Panc1 (cell line): ENCODE measurements around the gene HOXA2. TPM values are rescaled to one million over a fixed set of nuclear protein-coding genes. Genes with fewer than 3 reads are reported as not detected.
A peak's percentile ranks its signal among the peaks of the same experiment; 100 is the strongest.

Source experiments
- ATAC-seq: fragments of 200-7000 bp; cut with Tn5 transposase; 2 replicates; pipeline ENCODE4 v1.9.1; 2020; ENCODE audit warnings: mild to moderate bottlenecking, moderate library complexity
- BruUV-seq: library from RNA; stranded (reverse); fragments of 400-500 nt; replicated peaks from 2 replicates; lab custom pipeline; 2021; lab: Mats Ljungman, UMichigan
- CTCF ChIA-PET: fragments of 300-600 bp; sonication (Branson Sonifier 250); formaldehyde crosslinking; loops from one replicate; lab custom pipeline; 2022; ENCODE audit warnings: antibody characterized with exemption; lab: Charles Lee
- POLR2A ChIA-PET: fragments of 300-600 bp; sonication (Branson Sonifier 250); formaldehyde crosslinking; loops from one replicate; lab custom pipeline; 2022; ENCODE audit warnings: antibody characterized with exemption; lab: Charles Lee
- DNase-seq: peaks from one replicate; pipeline ENCODE4 v3.0.0-alpha.2; 2010; ENCODE audit warnings: low read depth, low spot score
- H3K27ac ChIP-seq: 2 replicates; pipeline ENCODE4 v1.5.1; 2011; ENCODE audit warnings: mild to moderate bottlenecking, low read length, inconsistent platforms
- H3K27me3 ChIP-seq: fragments of 200-500 bp; sonication (Bioruptor generic); 2 replicates; pipeline ENCODE4 v1.6.0; 2014; ENCODE audit warnings: low read length, inconsistent platforms; ENCODE audit not compliant: control insufficient read depth, insufficient read depth
- H3K36me3 ChIP-seq: fragments of 200-500 bp; sonication (Bioruptor generic); 2 replicates; pipeline ENCODE4 v1.5.1; 2014; ENCODE audit warnings: inconsistent platforms, mild to moderate bottlenecking, low read length, moderate library complexity; ENCODE audit not compliant: control insufficient read depth, insufficient read depth
- H3K4me1 ChIP-seq: 2 replicates; pipeline ENCODE4 v1.5.1; 2011; ENCODE audit warnings: inconsistent platforms, mild to moderate bottlenecking, low read length, moderate library complexity; ENCODE audit not compliant: control insufficient read depth, insufficient read depth
- H3K4me3 ChIP-seq, 2 experiments: 2 replicates each; pipeline ENCODE4 v1.5.1; 2011 to 2012; ENCODE audit warnings: low read depth in 2 of 2, low read length in 2 of 2, mild to moderate bottlenecking in 2 of 2, inconsistent platforms in 1 of 2, moderate library complexity in 1 of 2
- H3K9me3 ChIP-seq: fragments of 200-500 bp; sonication (Bioruptor generic); 2 replicates; pipeline ENCODE4 v1.5.1; 2014; ENCODE audit warnings: low read depth, mild to moderate bottlenecking, inconsistent platforms, low read length, moderate library complexity; ENCODE audit not compliant: control insufficient read depth, insufficient read depth
- POLR2AphosphoS5 ChIP-seq: IDR thresholded peaks from 2 replicates; pipeline ENCODE4 v1.6.1; 2012; ENCODE audit warnings: mild to moderate bottlenecking, low read depth, low read length, moderate library complexity
- SIN3A ChIP-seq: IDR thresholded peaks from 2 replicates; pipeline ENCODE4 v1.6.1; 2012; ENCODE audit warnings: low read depth, mild to moderate bottlenecking, low read length, moderate library complexity, borderline replicate concordance; ENCODE audit not compliant: insufficient read depth
- TCF7L2 ChIP-seq: IDR thresholded peaks from 2 replicates; pipeline ENCODE4 v1.6.1; 2011; ENCODE audit warnings: mild to moderate bottlenecking, low read depth, low read length, inconsistent platforms
- in situ Hi-C: cut with HindIII; loops from 2 replicates; pipeline ENCODE4 v1.10.0; 2016; ENCODE audit warnings: low sequenced_read_pairs, low pct_unique_long_range_greater_than_20kb
- intact Hi-C: fragments of 100-400 bp; cut with micrococcal nuclease; formaldehyde crosslinking; loops from one replicate; pipeline ENCODE4 v1.10.0; 2022; ENCODE audit not compliant: unreplicated experiment
- total RNA-seq: library from RNA; stranded (reverse); gene quantifications from one replicate; pipeline ENCODE4 v1.2.1, GENCODE V29; 2021; ENCODE audit not compliant: unreplicated experiment
- TF ChIP-seq, protein P1 (sequence below), 2 experiments: IDR thresholded peaks; 2 replicates each; pipeline ENCODE4 v1.6.1; 2011 to 2012; ENCODE audit warnings: low read depth in 2 of 2, control low read depth in 1 of 2, low read length in 1 of 2, mild to moderate bottlenecking in 1 of 2, moderate library complexity in 1 of 2; ENCODE audit not compliant: insufficient read depth in 1 of 2
- TF ChIP-seq, protein P2 (sequence below): fragments of 450-650 bp; IDR thresholded peaks from 2 replicates; pipeline ENCODE4 v1.5.1; 2017; ENCODE audit warnings: mild to moderate bottlenecking

Gene HOXA2
- total RNA-seq, 1 experiment from 2014 or later: 2.9 TPM

GRCh38 chr7:27093184-27093895, 9.1 kb downstream of the HOXA2 start:
- CTCF ChIA-PET: interaction anchor here (1.5 kb wide), 1 partner anchor 17 kb away, joined by 3 read pairs; no protein-coding TSS in a partner anchor

DNA sequence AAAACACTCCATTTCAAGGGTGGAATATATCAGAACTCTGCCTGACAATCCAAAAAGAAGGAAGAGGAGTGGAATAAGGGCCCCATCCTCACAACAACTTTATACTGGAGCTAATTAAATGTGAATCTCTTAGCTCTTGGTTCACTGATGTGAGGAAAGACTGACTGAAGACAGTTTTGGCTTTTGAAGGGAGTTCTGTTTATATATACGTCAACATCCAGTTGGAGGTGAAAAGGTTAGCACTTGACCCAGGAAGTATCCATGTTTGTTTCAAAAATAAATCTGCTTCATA, 9.7 kb downstream of the HOXA2 start:
- POLR2A ChIA-PET: interaction anchor here (0.6 to 1.0 kb wide), 2 partner anchors 17 to 21 kb away, joined by 3 read pairs; no protein-coding TSS in a partner anchor
- no peaks in the 10 kb centered on the region for H3K36me3 ChIP-seq
- no peaks in the 10 kb centered on the region for H3K27me3 ChIP-seq
- no peak overlapping the region for H3K4me3 ChIP-seq
- ATAC-seq: no peak
- H3K4me1 ChIP-seq: peaks cover 51% of the 10 kb centered on the region
- no peaks in the 10 kb centered on the region for H3K9me3 ChIP-seq
- no TSS peak for BruUV-seq
- in situ Hi-C loops: no loop called here
- intact Hi-C loops: loop anchor here (10.0 kb wide), 1 partner anchor 58 kb away; no protein-coding TSS in a partner anchor
- CTCF ChIA-PET: interaction anchor here (1.5 kb wide), 1 partner anchor 16 kb away, joined by 3 read pairs; no protein-coding TSS in a partner anchor
- no peak for DNase-seq
- TF ChIP-seq, protein P1, sequence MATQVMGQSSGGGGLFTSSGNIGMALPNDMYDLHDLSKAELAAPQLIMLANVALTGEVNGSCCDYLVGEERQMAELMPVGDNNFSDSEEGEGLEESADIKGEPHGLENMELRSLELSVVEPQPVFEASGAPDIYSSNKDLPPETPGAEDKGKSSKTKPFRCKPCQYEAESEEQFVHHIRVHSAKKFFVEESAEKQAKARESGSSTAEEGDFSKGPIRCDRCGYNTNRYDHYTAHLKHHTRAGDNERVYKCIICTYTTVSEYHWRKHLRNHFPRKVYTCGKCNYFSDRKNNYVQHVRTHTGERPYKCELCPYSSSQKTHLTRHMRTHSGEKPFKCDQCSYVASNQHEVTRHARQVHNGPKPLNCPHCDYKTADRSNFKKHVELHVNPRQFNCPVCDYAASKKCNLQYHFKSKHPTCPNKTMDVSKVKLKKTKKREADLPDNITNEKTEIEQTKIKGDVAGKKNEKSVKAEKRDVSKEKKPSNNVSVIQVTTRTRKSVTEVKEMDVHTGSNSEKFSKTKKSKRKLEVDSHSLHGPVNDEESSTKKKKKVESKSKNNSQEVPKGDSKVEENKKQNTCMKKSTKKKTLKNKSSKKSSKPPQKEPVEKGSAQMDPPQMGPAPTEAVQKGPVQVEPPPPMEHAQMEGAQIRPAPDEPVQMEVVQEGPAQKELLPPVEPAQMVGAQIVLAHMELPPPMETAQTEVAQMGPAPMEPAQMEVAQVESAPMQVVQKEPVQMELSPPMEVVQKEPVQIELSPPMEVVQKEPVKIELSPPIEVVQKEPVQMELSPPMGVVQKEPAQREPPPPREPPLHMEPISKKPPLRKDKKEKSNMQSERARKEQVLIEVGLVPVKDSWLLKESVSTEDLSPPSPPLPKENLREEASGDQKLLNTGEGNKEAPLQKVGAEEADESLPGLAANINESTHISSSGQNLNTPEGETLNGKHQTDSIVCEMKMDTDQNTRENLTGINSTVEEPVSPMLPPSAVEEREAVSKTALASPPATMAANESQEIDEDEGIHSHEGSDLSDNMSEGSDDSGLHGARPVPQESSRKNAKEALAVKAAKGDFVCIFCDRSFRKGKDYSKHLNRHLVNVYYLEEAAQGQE (IDR thresholded peaks at IDR 0.05; ENCODE audit: insufficient read depth in 1 of 2, low read depth in 2 of 2, low read length in 1 of 2): no peak
- TF ChIP-seq SIN3A (no peak), TCF7L2 (no peak), POLR2AphosphoS5 (no peak)
- TF ChIP-seq, protein P2, sequence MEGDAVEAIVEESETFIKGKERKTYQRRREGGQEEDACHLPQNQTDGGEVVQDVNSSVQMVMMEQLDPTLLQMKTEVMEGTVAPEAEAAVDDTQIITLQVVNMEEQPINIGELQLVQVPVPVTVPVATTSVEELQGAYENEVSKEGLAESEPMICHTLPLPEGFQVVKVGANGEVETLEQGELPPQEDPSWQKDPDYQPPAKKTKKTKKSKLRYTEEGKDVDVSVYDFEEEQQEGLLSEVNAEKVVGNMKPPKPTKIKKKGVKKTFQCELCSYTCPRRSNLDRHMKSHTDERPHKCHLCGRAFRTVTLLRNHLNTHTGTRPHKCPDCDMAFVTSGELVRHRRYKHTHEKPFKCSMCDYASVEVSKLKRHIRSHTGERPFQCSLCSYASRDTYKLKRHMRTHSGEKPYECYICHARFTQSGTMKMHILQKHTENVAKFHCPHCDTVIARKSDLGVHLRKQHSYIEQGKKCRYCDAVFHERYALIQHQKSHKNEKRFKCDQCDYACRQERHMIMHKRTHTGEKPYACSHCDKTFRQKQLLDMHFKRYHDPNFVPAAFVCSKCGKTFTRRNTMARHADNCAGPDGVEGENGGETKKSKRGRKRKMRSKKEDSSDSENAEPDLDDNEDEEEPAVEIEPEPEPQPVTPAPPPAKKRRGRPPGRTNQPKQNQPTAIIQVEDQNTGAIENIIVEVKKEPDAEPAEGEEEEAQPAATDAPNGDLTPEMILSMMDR: no peak
- peak overlapping the region; percentile 71 for H3K27ac ChIP-seq

More at GRCh38 chr7:27093184-27093895, 9.1 kb downstream of the HOXA2 start:
- H3K27me3 ChIP-seq: no peaks in the 10 kb centered on the region
- no peak overlapping the region; a peak in 1 of 4 replicates for H3K4me3 ChIP-seq
- DNase-seq: no peak
- peaks cover 51% of the 10 kb centered on the region for H3K4me1 ChIP-seq
- no TSS peak for BruUV-seq
- no peaks in the 10 kb centered on the region for H3K36me3 ChIP-seq
- POLR2A ChIA-PET: interaction anchor here (0.6 to 1.7 kb wide), 3 partner anchors 17 to 229 kb away, joined by 3 to 4 read pairs (median 3); partner anchors contain the start of gene SKAP2
- peak overlapping the region; percentile 71 for H3K27ac ChIP-seq
- no peaks in the 10 kb centered on the region for H3K9me3 ChIP-seq
- ATAC-seq: no peak
- intact Hi-C loops: loop anchor here (10.0 kb wide), 1 partner anchor 59 kb away; no protein-coding TSS in a partner anchor
- in situ Hi-C loops: no loop called here
- TF ChIP-seq SIN3A (no peak), POLR2AphosphoS5 (no peak)
